HepG2 (cell line): ENCODE data around the gene MARF1. TPM values are rescaled to one million over a fixed set of nuclear protein-coding genes. Genes with fewer than 3 reads are reported as not detected.

Source experiments
- ARID5B ChIP-seq: IDR thresholded peaks from 2 replicates; pipeline ENCODE4 v1.4.0; 2020; ENCODE audit warnings: mild to moderate bottlenecking, missing genetic modification reagents
- ATF1 ChIP-seq: IDR thresholded peaks from 2 replicates; pipeline ENCODE4 v1.6.1; 2016; ENCODE audit warnings: mild to moderate bottlenecking, control low read depth
- ATF2 ChIP-seq: sonication (generic); formaldehyde crosslinking; IDR thresholded peaks from 2 replicates; pipeline ENCODE4 v1.4.0; 2020; ENCODE audit warnings: missing genetic modification reagents
- ETS1 ChIP-seq: sonication (generic); formaldehyde crosslinking; IDR thresholded peaks from 2 replicates; pipeline ENCODE4 v1.4.0; 2020; ENCODE audit warnings: missing genetic modification reagents
- KLF6 ChIP-seq: IDR thresholded peaks from 2 replicates; pipeline ENCODE4 v1.8.0; 2016; ENCODE audit warnings: missing biosample characterization, missing genetic modification reagents
- MAFF ChIP-seq: IDR thresholded peaks from 2 replicates; pipeline ENCODE4 v1.6.1; 2011; ENCODE audit warnings: low read depth, low read length, improper control_type of control experiment
- MAFK ChIP-seq, 2 experiments: IDR thresholded peaks in 1 of 2; conservative IDR thresholded peaks in 1 of 2; 2 replicates each; pipeline ENCODE4 v1.6.1; 2011; ENCODE audit warnings: improper control_type of control experiment in 2 of 2, low read length in 2 of 2
- MTA3 ChIP-seq: sonication (generic); formaldehyde crosslinking; IDR thresholded peaks from 2 replicates; pipeline ENCODE4 v1.4.0; 2020; ENCODE audit warnings: missing genetic modification reagents
- NR2C2 ChIP-seq: sonication (generic); formaldehyde crosslinking; IDR thresholded peaks from 2 replicates; pipeline ENCODE4 v1.4.0; 2020; ENCODE audit warnings: missing genetic modification reagents, mild to moderate bottlenecking, moderate library complexity, borderline replicate concordance
- PHF5A ChIP-seq: IDR thresholded peaks from one replicate; pipeline ENCODE4 v1.6.1; 2018; ENCODE audit warnings: low read depth, missing genetic modification reagents; ENCODE audit not compliant: unreplicated experiment
- PTBP1 ChIP-seq: fragments of 200-400 bp; formaldehyde crosslinking; IDR thresholded peaks from 2 replicates; pipeline ENCODE4 v1.6.1; 2018; ENCODE audit warnings: low read length, low read depth; ENCODE audit not compliant: poor library complexity, severe bottlenecking
- RFXAP ChIP-seq: sonication (generic); formaldehyde crosslinking; IDR thresholded peaks from 2 replicates; pipeline ENCODE4 v1.4.0; 2020; ENCODE audit warnings: missing genetic modification reagents, borderline replicate concordance
- TARDBP ChIP-seq: sonication (generic); formaldehyde crosslinking; IDR thresholded peaks from 2 replicates; pipeline ENCODE4 v1.8.0; 2022; ENCODE audit warnings: mild to moderate bottlenecking, missing genetic modification reagents
- ZFY ChIP-seq: sonication (generic); formaldehyde crosslinking; IDR thresholded peaks from 2 replicates; pipeline ENCODE4 v1.4.0; 2020; ENCODE audit warnings: missing genetic modification reagents
- ZNF264 ChIP-seq: sonication (generic); formaldehyde crosslinking; IDR thresholded peaks from 2 replicates; pipeline ENCODE4 v1.4.0; 2020; ENCODE audit warnings: missing genetic modification reagents
- ZNF275 ChIP-seq: sonication (generic); formaldehyde crosslinking; IDR thresholded peaks from 2 replicates; pipeline ENCODE4 v1.8.0; 2022; ENCODE audit warnings: missing genetic modification reagents, mild to moderate bottlenecking, inconsistent platforms, borderline replicate concordance
- ZNF329 ChIP-seq: sonication (generic); formaldehyde crosslinking; IDR thresholded peaks from 2 replicates; pipeline ENCODE4 v1.9.0; 2021; ENCODE audit warnings: low read depth, mild to moderate bottlenecking, missing genetic modification reagents
- ZNF331 ChIP-seq: sonication (generic); formaldehyde crosslinking; IDR thresholded peaks from 2 replicates; pipeline ENCODE4 v1.4.0; 2020; ENCODE audit warnings: missing genetic modification reagents
- ZNF597 ChIP-seq: sonication (generic); formaldehyde crosslinking; IDR thresholded peaks from 2 replicates; pipeline ENCODE4 v1.5.0; 2020; ENCODE audit warnings: missing genetic modification reagents
- ZSCAN12 ChIP-seq: sonication (generic); formaldehyde crosslinking; IDR thresholded peaks from 2 replicates; pipeline ENCODE4 v1.9.0; 2021; ENCODE audit warnings: mild to moderate bottlenecking, missing genetic modification reagents
- ZSCAN25 ChIP-seq: sonication (generic); formaldehyde crosslinking; IDR thresholded peaks from 2 replicates; pipeline ENCODE4 v1.8.0; 2022; ENCODE audit warnings: mild to moderate bottlenecking, missing genetic modification reagents
- ZSCAN30 ChIP-seq: sonication (generic); formaldehyde crosslinking; IDR thresholded peaks from 2 replicates; pipeline ENCODE4 v1.5.0; 2020; ENCODE audit warnings: mild to moderate bottlenecking, missing genetic modification reagents
- polyA plus RNA-seq, 8 experiments: library from polyadenylated mRNA; depleted of rRNA in 3 of 8; stranded (reverse) in 7 of 8; unstranded in 1 of 8; fragments of >200 nt; fragmentation: Illumina TruSeq in 4 of 8; extraction: Trizol in 4 of 8; gene quantifications; 2 replicates each; pipeline versions ENCODE4 v1.2.1 to v1.2.3, GENCODE V29; 2011 to 2016; ENCODE audit warnings: low read depth in 4 of 8, missing spikeins in 1 of 8, mixed read lengths in 1 of 8; ENCODE audit not compliant: insufficient read depth in 1 of 8
- total RNA-seq, 5 experiments: library from RNA; depleted of rRNA; stranded (reverse); fragments of >200 nt; fragmentation: Illumina TruSeq; extraction: Trizol; gene quantifications; 2 replicates each; pipeline ENCODE4 v1.2.3, GENCODE V29; 2016; ENCODE audit warnings: low read depth in 1 of 5

The MARF1 gene
- total and polyA plus RNA-seq, 2 of the 13 experiments (the other 11 are each of a cell fraction or from before 2014, with no cell fraction given): 8.7 to 20.7 TPM

GRCh38 chr16:15643946-15644250 lies 944 bp upstream of the MARF1 start (continued):
- TF ChIP-seq ATF2 (no peak), ZNF264 (CRISPR knock-in tag) (0 out of 2 replicates have a peak, but pooled peaks have one; percentile 25), MAFK (conservative IDR thresholded peaks at IDR 0.05 in 1 of 2, IDR thresholded peaks at IDR 0.05 in 1 of 2; ENCODE audit: low read length in 2 of 2) (peak; percentile 71 to 72), NR2C2 (no peak), ZNF331 (CRISPR knock-in tag) (no peak), ZNF597 (no peak), ZSCAN30 (CRISPR knock-in tag) (0 out of 2 replicates have a peak, but pooled peaks have one; percentile 5), ZFY (no peak), PTBP1 (no peak), RFXAP (CRISPR knock-in tag) (peak; percentile 12; the same call in 1 of the 2 replicates), ZNF275 (CRISPR knock-in tag) (no peak), MTA3 (CRISPR knock-in tag) (no peak), ZNF329 (CRISPR knock-in tag) (no peak), ETS1 (CRISPR knock-in tag) (0 out of 2 replicates have a peak, but pooled peaks have one; percentile 8), KLF6 (peak; percentile 23; the same call in 1 of the 2 replicates), ZSCAN12 (peak; percentile 16; the same call in 1 of the 2 replicates), TARDBP (CRISPR knock-in tag) (peak; percentile 52; the same call in 1 of the 2 replicates), ATF1 (0 out of 2 replicates have a peak, but pooled peaks have one; percentile 4), MAFF (peak; percentile 37; the same call in 1 of the 2 replicates), ZSCAN25 (CRISPR knock-in tag) (0 out of 2 replicates have a peak, but pooled peaks have one; percentile 17), ARID5B (CRISPR knock-in tag) (no peak), PHF5A (peak; percentile 9)
